ENCODE results near the gene SLC25A34. TPM values are rescaled to one million over a fixed set of nuclear protein-coding genes. Genes with fewer than 3 reads are reported as not detected.
A peak's percentile ranks its signal among the peaks of the same experiment; 100 is the strongest.

Gene SLC25A34
- total RNA-seq, 1 donor from 2014 or later: 2.8 TPM

- H3K27ac Mint-ChIP-seq (ENCODE audit: unreplicated experiment): peak overlapping the region; percentile 44
- peaks cover 24% of the 10 kb centered on the region for H3K36me3 Mint-ChIP-seq (ENCODE audit: unreplicated experiment)
- no peaks in the 10 kb centered on the region for H3K27me3 Mint-ChIP-seq (ENCODE audit: unreplicated experiment)
- H3K4me1 Mint-ChIP-seq (ENCODE audit: unreplicated experiment): peaks cover 41% of the 10 kb centered on the region
- no peak for DNase-seq (ENCODE audit: extremely low spot score, unreplicated experiment)
- H3K9me3 Mint-ChIP-seq (ENCODE audit: unreplicated experiment): no peaks in the 10 kb centered on the region
- H3K4me3 Mint-ChIP-seq (ENCODE audit: unreplicated experiment): no peak overlapping the region
- no peak for TF ChIP-seq CTCF (IDR thresholded peaks at IDR 0.05)
Observed at GRCh38 chr1:15764269-15764764, 28.3 kb downstream of the SLC25A34 start.

GRCh38 chr1:15764890-15765289, 28.8 kb downstream of the SLC25A34 start:
- no peak overlapping the region for H3K27ac Mint-ChIP-seq (ENCODE audit: unreplicated experiment)
- TF ChIP-seq CTCF (IDR thresholded peaks at IDR 0.05): no peak
- H3K27me3 Mint-ChIP-seq (ENCODE audit: unreplicated experiment): no peaks in the 10 kb centered on the region
- peaks cover 35% of the 10 kb centered on the region for H3K4me1 Mint-ChIP-seq (ENCODE audit: unreplicated experiment)
- no peaks in the 10 kb centered on the region for H3K9me3 Mint-ChIP-seq (ENCODE audit: unreplicated experiment)
- DNase-seq (ENCODE audit: extremely low spot score, unreplicated experiment): no peak
- H3K36me3 Mint-ChIP-seq (ENCODE audit: unreplicated experiment): peaks cover 24% of the 10 kb centered on the region
- no peak overlapping the region for H3K4me3 Mint-ChIP-seq (ENCODE audit: unreplicated experiment)

- peak overlapping the region; percentile 23 for H3K27ac Mint-ChIP-seq (ENCODE audit: unreplicated experiment)
- DNase-seq (ENCODE audit: extremely low spot score, unreplicated experiment): no peak
- no peak for TF ChIP-seq CTCF (IDR thresholded peaks at IDR 0.05)
- peaks cover 27% of the 10 kb centered on the region for H3K4me1 Mint-ChIP-seq (ENCODE audit: unreplicated experiment)
- no peaks in the 10 kb centered on the region for H3K27me3 Mint-ChIP-seq (ENCODE audit: unreplicated experiment)
- H3K36me3 Mint-ChIP-seq (ENCODE audit: unreplicated experiment): peaks cover 29% of the 10 kb centered on the region
- no peak overlapping the region for H3K4me3 Mint-ChIP-seq (ENCODE audit: unreplicated experiment)
- H3K9me3 Mint-ChIP-seq (ENCODE audit: unreplicated experiment): no peaks in the 10 kb centered on the region
Observed at GRCh38 chr1:15765495-15766194, 29.6 kb downstream of the SLC25A34 start.

- no peak for DNase-seq (ENCODE audit: extremely low spot score, unreplicated experiment)
- no peaks in the 10 kb centered on the region for H3K9me3 Mint-ChIP-seq (ENCODE audit: unreplicated experiment)
- H3K4me3 Mint-ChIP-seq (ENCODE audit: unreplicated experiment): no peak overlapping the region
- H3K36me3 Mint-ChIP-seq (ENCODE audit: unreplicated experiment): peaks cover 39% of the 10 kb centered on the region
- H3K27ac Mint-ChIP-seq (ENCODE audit: unreplicated experiment): no peak overlapping the region
- H3K27me3 Mint-ChIP-seq (ENCODE audit: unreplicated experiment): no peaks in the 10 kb centered on the region
- peaks cover 8% of the 10 kb centered on the region for H3K4me1 Mint-ChIP-seq (ENCODE audit: unreplicated experiment)
- TF ChIP-seq CTCF (IDR thresholded peaks at IDR 0.05): no peak
Observed at GRCh38 chr1:15767941-15768340, 31.9 kb downstream of the SLC25A34 start.

- Mint-ChIP-seq H3K27ac (ENCODE audit: unreplicated experiment) (no peak overlapping the region), H3K36me3 (ENCODE audit: unreplicated experiment) (peaks cover 39% of the 10 kb centered on the region), H3K4me1 (ENCODE audit: unreplicated experiment) (peaks cover 8% of the 10 kb centered on the region), H3K27me3 (ENCODE audit: unreplicated experiment) (no peaks in the 10 kb centered on the region), H3K9me3 (ENCODE audit: unreplicated experiment) (no peaks in the 10 kb centered on the region), H3K4me3 (ENCODE audit: unreplicated experiment) (no peak overlapping the region)
- no peak for DNase-seq (ENCODE audit: extremely low spot score, unreplicated experiment)
- no peak for TF ChIP-seq CTCF (IDR thresholded peaks at IDR 0.05)
Observed at GRCh38 chr1:15768388-15768787, 32.3 kb downstream of the SLC25A34 start.
